ENCODE results near the gene HCFC1.

HCFC1 gene

DNA sequence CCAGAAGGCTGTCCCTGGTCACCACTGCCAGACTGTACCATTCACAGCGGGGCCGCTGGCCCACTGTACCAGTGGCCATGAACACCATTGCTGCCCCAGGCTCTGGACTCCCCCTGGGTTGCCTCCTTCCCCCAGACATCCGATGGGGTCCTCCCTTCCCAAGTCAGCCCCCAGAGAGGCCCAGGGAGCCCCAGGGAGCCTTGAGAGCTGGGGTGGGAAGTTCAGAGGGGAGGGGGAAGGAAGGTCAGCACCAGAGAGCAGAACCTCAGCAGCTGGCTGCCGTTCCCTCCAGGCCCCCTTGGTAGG lies 45.1 kb downstream of the HCFC1 start:
- H3F3A ChIP-seq (ENCODE audit: control insufficient read depth, insufficient read depth), result peaks cover 9% of the 10 kb centered on the region; the same call in 1 of the 2 replicates
- peak overlapping the region; percentile 98 for H3K4me2 ChIP-seq (ENCODE audit: low read length)
- peak overlapping the region; percentile 100 for H3K27ac ChIP-seq (ENCODE audit: low read depth, low read length)
- no peak for TF ChIP-seq EZH2phosphoT487 (IDR thresholded peaks at IDR 0.05; ENCODE audit: borderline replicate concordance, low read length)
- TF ChIP-seq, protein P1, sequence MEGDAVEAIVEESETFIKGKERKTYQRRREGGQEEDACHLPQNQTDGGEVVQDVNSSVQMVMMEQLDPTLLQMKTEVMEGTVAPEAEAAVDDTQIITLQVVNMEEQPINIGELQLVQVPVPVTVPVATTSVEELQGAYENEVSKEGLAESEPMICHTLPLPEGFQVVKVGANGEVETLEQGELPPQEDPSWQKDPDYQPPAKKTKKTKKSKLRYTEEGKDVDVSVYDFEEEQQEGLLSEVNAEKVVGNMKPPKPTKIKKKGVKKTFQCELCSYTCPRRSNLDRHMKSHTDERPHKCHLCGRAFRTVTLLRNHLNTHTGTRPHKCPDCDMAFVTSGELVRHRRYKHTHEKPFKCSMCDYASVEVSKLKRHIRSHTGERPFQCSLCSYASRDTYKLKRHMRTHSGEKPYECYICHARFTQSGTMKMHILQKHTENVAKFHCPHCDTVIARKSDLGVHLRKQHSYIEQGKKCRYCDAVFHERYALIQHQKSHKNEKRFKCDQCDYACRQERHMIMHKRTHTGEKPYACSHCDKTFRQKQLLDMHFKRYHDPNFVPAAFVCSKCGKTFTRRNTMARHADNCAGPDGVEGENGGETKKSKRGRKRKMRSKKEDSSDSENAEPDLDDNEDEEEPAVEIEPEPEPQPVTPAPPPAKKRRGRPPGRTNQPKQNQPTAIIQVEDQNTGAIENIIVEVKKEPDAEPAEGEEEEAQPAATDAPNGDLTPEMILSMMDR (IDR thresholded peaks at IDR 0.05; ENCODE audit: low read depth, low read length, poor library complexity, severe bottlenecking), result no peak
- no peaks in the 10 kb centered on the region for H3K9me3 ChIP-seq (ENCODE audit: control insufficient read depth, insufficient read depth, low read length)
- H3K4me3 ChIP-seq (ENCODE audit: low read length), result peak overlapping the region; percentile 98
- H3K36me3 ChIP-seq (ENCODE audit: control insufficient read depth, low read length), result peaks cover 48% of the 10 kb centered on the region
- H3K4me1 ChIP-seq (ENCODE audit: control insufficient read depth, low read length), result peaks cover 45% of the 10 kb centered on the region
- no peaks in the 10 kb centered on the region for H3K9me2 ChIP-seq (replicated peaks; ENCODE audit: control insufficient read depth, low read length)
- H4K20me1 ChIP-seq (ENCODE audit: control insufficient read depth, insufficient read depth, low read depth, low read length), result no peaks in the 10 kb centered on the region
- no peaks in the 10 kb centered on the region for H3K27me3 ChIP-seq (ENCODE audit: control insufficient read depth, low read length)
- H3K79me2 ChIP-seq (ENCODE audit: control insufficient read depth, low read length), result peaks cover 41% of the 10 kb centered on the region

DNA sequence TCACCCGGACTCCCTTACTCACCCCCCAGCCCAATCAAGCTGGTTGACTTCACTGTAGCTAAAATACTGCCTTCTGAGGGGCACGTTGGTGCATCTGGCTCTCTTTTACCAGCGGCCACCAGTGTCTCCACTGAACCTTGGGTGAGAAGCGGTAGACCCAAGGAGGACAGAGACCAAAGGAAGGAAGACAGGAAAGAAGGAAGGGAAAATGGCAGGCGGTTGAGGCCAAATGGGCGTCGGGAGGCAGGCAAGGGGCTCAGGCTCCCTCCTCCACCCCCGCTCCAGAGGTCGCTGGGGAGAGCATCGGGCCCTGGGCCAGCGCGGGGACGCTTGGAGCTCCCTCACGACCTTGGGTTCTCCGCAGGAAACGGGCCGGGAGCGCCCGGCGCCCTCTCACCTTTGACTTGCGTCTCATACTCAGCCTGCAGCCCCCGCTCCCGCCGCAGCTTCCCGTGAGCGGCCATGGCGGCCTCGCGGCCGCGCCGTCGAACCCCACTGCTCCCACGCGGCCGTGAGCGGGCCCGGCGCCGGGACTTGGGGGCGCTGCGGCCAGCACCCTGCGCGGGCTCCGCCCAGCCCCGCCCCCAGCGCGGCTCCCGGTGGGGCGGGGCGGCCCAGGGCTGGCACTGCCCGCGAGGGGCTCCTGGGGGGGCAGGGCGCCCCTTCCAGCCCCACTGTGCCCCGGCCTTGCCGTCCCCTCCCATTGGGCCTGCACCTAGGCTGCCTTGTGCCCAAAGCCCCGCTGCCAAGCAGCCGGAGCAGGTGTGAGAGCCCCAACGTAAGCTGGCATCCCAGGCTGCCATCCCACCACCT lies 45.7 kb downstream of the HCFC1 start, which contains the start of gene ARHGAP4:
ARHGAP4 (minus strand) TSS at position 526 of the 813 bp plus-strand sequence; CDS start at position 464, 62 bp downstream.
- Histone ChIP-seq H3K36me3 (ENCODE audit: control insufficient read depth, low read length) (peaks cover 44% of the 10 kb centered on the region), H3K4me1 (ENCODE audit: control insufficient read depth, low read length) (peaks cover 45% of the 10 kb centered on the region), H3K27ac (ENCODE audit: low read depth, low read length) (peak within 1 kb of the TSS; percentile 100), H3K9me3 (ENCODE audit: control insufficient read depth, insufficient read depth, low read length) (no peaks in the 10 kb centered on the region), H3K4me2 (ENCODE audit: low read length) (peak within 1 kb of the TSS; percentile 98), H3K27me3 (ENCODE audit: control insufficient read depth, low read length) (no peaks in the 10 kb centered on the region), H3F3A (ENCODE audit: control insufficient read depth, insufficient read depth) (peaks cover 9% of the 10 kb centered on the region; the same call in 1 of the 2 replicates), H3K4me3 (ENCODE audit: low read length) (peak within 1 kb of the TSS; percentile 98), H3K79me2 (ENCODE audit: control insufficient read depth, low read length) (peaks cover 40% of the 10 kb centered on the region), H4K20me1 (ENCODE audit: control insufficient read depth, insufficient read depth, low read depth, low read length) (no peaks in the 10 kb centered on the region), H3K9me2 (replicated peaks; ENCODE audit: control insufficient read depth, low read length) (no peaks in the 10 kb centered on the region)
- TF ChIP-seq EZH2phosphoT487 (IDR thresholded peaks at IDR 0.05; ENCODE audit: borderline replicate concordance, low read length), result no peak
- TF ChIP-seq, protein P1 (IDR thresholded peaks at IDR 0.05; ENCODE audit: low read depth, low read length, poor library complexity, severe bottlenecking), result no peak

DNA sequence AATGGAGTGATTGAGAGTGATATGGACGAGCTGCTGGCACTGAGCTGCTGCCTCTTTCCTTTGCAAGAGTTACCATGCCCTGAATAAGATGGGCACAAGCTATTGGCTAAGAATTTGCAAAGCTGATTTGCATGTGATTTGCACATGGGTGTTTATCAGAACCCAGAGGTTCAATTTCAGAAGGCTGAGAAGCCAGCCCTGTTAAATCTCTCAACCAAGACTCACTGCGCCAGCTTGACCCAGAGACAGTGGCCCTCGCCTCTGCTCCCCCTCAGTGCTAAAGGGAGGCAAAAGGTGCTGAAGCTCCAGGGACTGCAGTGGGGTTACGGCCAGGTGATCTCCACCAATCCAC lies 46.3 kb downstream of the HCFC1 start:
- H3K4me1 ChIP-seq (ENCODE audit: control insufficient read depth, low read length), result peaks cover 45% of the 10 kb centered on the region
- peaks cover 38% of the 10 kb centered on the region for H3K36me3 ChIP-seq (ENCODE audit: control insufficient read depth, low read length)
- H3K79me2 ChIP-seq (ENCODE audit: control insufficient read depth, low read length), result peaks cover 40% of the 10 kb centered on the region
- peak overlapping the region; percentile 98 for H3K4me3 ChIP-seq (ENCODE audit: low read length)
- H3K27ac ChIP-seq (ENCODE audit: low read depth, low read length), result peak overlapping the region; percentile 100
- peak overlapping the region; percentile 98 for H3K4me2 ChIP-seq (ENCODE audit: low read length)
- H3F3A ChIP-seq (ENCODE audit: control insufficient read depth, insufficient read depth), result peaks cover 9% of the 10 kb centered on the region; the same call in 1 of the 2 replicates
- no peaks in the 10 kb centered on the region for H4K20me1 ChIP-seq (ENCODE audit: control insufficient read depth, insufficient read depth, low read depth, low read length)
- no peaks in the 10 kb centered on the region for H3K9me3 ChIP-seq (ENCODE audit: control insufficient read depth, insufficient read depth, low read length)
- H3K27me3 ChIP-seq (ENCODE audit: control insufficient read depth, low read length), result no peaks in the 10 kb centered on the region
- no peaks in the 10 kb centered on the region for H3K9me2 ChIP-seq (replicated peaks; ENCODE audit: control insufficient read depth, low read length)
- TF ChIP-seq EZH2phosphoT487 (IDR thresholded peaks at IDR 0.05; ENCODE audit: borderline replicate concordance, low read length), result no peak
